Inflammatory macrophage treated with lipopolysaccharide for 1 hour (primary cell): ENCODE results near the gene ZNF420.

Experiments used
- DNase-seq, 2 donors: peaks; one replicate each; pipeline ENCODE4 v3.0.0-alpha.2; 2020 to 2022

The ZNF420 gene

DNA sequence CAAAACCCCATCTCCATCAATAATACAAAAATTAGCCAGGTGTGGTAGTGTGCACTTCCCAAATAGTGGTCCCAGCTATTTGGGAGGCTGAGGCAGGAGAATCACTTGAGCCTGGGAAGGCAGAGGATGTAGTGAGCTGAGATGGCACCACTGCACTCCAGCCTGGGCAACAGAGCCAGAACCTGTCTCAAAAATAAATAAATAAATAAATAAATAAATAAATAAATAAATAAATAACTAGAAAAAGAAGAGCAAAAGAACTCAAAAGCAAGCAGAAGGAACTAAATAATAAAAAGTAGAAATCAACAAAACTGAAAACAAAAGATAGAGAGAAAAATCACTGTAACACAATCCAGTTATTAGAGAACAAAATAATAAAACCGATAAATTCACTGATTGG lies 81.9 kb downstream of the ZNF420 start:
- no peak for DNase-seq

DNA sequence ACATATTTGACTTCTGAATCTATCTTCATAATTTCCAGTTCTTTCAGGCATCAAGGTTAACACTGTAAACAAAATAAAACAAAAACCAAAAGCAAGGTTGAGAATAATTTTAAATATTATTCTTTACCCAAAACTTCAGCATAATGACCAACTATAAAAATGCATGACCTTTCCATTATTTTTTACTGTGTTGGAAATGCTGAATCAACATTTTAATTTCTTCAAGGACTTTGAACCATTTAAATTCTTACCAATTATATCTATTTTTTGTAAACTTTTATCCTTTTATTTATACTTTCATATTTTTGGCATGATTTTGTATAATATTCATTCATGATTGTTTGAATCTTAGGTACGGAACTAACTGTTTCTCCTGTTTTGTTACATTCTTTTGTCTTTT lies 87.4 kb downstream of the ZNF420 start:
- no peak for DNase-seq

DNA sequence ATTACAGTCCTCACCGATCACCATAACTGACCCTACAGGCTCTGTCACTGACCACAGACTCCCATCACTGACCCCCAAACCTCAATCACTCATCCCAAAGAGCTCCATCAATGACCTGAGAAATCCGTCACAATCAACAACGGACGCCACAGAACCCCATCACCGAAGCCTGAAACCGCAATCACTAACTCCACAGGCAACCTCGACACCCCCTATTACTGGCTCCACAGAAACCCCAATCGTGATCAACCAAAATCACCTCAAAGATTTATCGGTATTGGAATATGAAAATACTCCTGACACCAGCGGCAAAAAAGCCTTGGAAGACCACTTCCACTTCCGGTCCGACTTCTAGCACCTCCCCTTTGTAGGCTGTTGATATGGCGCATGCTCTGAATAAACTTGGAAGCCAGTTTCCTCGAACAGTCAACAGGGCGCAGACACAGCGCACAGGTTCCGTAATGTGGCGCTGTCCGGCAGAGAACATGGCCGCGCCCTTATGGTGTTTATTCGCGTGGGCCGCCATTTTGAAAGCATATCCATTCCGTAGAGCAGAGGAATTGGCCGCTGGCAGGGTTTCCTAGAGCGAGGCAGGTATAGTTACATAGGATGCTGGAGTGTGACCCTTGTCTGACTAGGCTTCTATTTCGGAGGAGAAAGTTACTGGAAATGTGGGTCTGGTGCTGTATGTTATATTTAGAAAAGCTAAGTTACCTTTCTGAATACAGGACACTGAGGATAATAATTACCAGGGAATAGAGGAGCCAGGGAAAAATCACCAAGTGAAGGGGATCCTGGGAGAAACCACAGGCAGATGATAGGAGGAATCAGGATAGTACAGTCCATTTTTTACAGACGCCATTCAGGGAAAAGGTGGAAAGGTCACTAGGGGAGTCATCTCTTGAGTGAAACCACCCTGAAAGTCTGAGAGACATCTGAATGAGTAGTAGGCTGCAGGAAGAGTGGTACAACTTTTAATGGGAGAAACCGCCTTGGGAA lies 94.4 kb downstream of the ZNF420 start, which contains the start of gene ZNF585A:
Gene ZNF585A (minus strand): TSS at position 328 of the 999 bp plus-strand sequence. CDS start 2,785 bp downstream, outside the sequence.
- peak; percentile 95 for DNase-seq
